Spinal cord (tissue), 10 donors: Measurements from ENCODE around the gene PPFIA2. TPM values are rescaled to one million over a fixed set of nuclear protein-coding genes. Genes with fewer than 3 reads are reported as not detected.

ENCODE experiments used
- DNase-seq, 6 donors: peaks; one replicate each; pipeline versions ENCODE4 v3.0.0 to v3.0.0-alpha.2; 2013 to 2015; ENCODE audit warnings: low spot score in 6 of 6, low read depth in 4 of 6
- H3K27ac ChIP-seq: one replicate; pipeline ENCODE4 v1.5.1; 2013; ENCODE audit warnings: low read depth, low read length, control low read depth
- H3K27me3 ChIP-seq: one replicate; pipeline ENCODE4 v1.6.1; 2013; ENCODE audit warnings: low read length; ENCODE audit not compliant: control insufficient read depth, insufficient read depth
- H3K36me3 ChIP-seq: one replicate; pipeline ENCODE4 v1.6.1; 2013; ENCODE audit warnings: low read length; ENCODE audit not compliant: control insufficient read depth, insufficient read depth
- H3K4me1 ChIP-seq: one replicate; pipeline ENCODE4 v1.6.1; 2013; ENCODE audit warnings: low read length; ENCODE audit not compliant: control insufficient read depth, insufficient read depth
- H3K4me3 ChIP-seq: one replicate; pipeline ENCODE4 v1.5.1; 2013; ENCODE audit warnings: low read depth, low read length, control low read depth
- H3K9me3 ChIP-seq: one replicate; pipeline ENCODE4 v1.6.1; 2013; ENCODE audit warnings: low read length; ENCODE audit not compliant: control insufficient read depth, insufficient read depth
- WGBS: methylation state at CpG from one replicate; pipeline ENCODE4 v1.1.5; 2013; ENCODE audit warnings: missing lambda C conversion rate; ENCODE audit not compliant: insufficient coverage; 5-methylcytosine and 5-hydroxymethylcytosine counted together
- polyA plus RNA-seq, 2 donors: library from polyadenylated mRNA; unstranded; fragments of 120-200 nt; gene quantifications; one replicate each; pipeline ENCODE4 v1.2.1, GENCODE V29; 2013; ENCODE audit not compliant: insufficient read length in 2 of 2
- total RNA-seq, 2 donors: library from RNA; depleted of rRNA in 1 of 2; stranded (reverse); fragments of 120-200 nt in 1 of 2; fragments of >200 nt in 1 of 2; gene quantifications; one replicate each; pipeline versions ENCODE4 v1.2.3 to v1.2.4, GENCODE V29; 2013 to 2014
- donor health status: healthy.

Gene PPFIA2
- total and polyA plus RNA-seq, 4 donors, result 24.5 to 75.3 (median 40.6) TPM

DNA sequence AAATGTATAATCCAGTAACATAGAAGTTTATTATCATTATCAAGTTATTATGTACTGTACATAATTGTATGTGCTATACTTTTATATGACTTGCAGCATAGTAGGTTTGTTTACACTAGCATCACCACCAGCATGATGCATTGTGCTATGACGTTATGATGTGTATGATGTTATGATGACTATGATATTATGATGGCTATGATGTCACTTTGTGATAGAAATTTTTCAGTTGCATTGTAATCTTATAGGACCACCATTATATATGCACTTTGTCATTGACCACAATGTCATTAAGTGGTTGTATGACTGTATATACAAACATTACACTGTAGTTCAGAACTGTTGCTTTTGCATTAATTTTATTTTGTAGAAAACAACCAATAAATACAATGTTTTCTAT is 173.4 kb downstream of the PPFIA2 start:
- Histone ChIP-seq H3K27ac (no peak overlapping the region), H3K4me3 (no peak overlapping the region), H3K27me3 (no peaks in the 10 kb centered on the region), H3K36me3 (no peaks in the 10 kb centered on the region), H3K4me1 (no peaks in the 10 kb centered on the region), H3K9me3 (no peaks in the 10 kb centered on the region)
- WGBS, result no CpG with 5 or more reads among the region's 1 CpG
- no peak for DNase-seq

DNA sequence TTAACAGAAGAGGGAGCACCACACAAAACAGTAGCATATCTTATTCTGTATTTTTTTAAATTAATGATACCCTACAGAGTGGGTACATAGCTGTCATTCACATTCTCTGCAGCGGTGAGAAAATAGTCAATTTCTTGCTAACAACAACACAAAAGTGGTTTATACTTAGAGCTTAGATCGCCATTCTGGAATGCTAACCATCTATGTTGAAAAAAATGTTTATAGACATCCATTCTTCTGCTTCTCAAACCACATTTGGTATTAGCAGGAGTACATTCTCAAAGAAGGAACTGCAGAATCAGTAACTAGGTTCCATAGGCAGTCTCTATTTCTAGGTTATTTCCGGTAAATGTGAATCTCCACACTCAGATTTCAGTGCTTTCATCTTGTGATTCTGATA is 185.9 kb downstream of the PPFIA2 start:
- WGBS, result no CpG with 5 or more reads among the region's 3 CpGs
- no peaks in the 10 kb centered on the region for H3K9me3 ChIP-seq

DNA sequence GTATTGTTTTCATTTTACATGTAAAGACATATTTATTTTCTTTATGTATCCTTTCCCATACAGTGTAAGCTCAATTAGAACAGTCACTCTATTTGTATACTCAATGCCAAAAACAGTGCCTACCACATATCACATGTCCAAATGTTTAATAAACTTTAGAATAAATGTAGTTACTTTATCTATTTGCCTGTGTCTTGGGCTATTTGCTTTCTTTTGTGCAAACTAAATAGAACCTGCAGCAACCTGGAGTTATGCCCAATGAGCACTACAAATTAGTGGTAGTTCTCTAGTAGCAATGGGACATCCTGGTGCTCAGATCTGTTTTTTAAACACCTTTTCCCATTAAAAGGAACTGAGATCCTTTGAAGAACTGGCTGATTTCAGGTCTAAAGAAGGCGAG is 186.7 kb downstream of the PPFIA2 start:
- WGBS, result no CpG with 5 or more reads among the region's 1 CpG
- no peaks in the 10 kb centered on the region for H3K9me3 ChIP-seq

More for the DNA sequence above, 185.9 kb downstream of the PPFIA2 start:
- no peak overlapping the region for H3K4me3 ChIP-seq
- no peak overlapping the region for H3K27ac ChIP-seq
- H3K27me3 ChIP-seq, result no peaks in the 10 kb centered on the region
- H3K4me1 ChIP-seq, result no peaks in the 10 kb centered on the region
- DNase-seq, result no peak
- no peaks in the 10 kb centered on the region for H3K36me3 ChIP-seq

DNA sequence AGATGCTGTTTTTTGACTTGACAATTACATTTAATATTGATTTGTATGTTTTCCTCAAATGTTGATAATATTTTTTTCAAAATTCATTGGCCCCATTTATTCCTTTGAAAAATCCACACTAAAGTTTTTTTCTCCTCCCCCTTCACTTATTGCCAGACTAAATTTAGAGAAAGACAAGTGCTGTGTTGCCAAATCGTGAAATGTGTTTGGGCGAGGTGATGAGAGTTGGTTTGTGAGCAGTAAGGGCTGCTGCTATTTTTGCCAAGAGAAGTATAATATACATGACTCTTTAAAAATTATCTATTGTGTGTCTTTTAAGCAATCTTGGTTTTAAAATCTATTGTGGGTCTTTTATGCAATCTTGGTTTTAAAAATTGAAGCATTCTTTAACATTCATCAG is 188.9 kb downstream of the PPFIA2 start:
- no peaks in the 10 kb centered on the region for H3K4me1 ChIP-seq
- no CpG with 5 or more reads among the region's 2 CpGs for WGBS
- no peak overlapping the region for H3K4me3 ChIP-seq
- H3K36me3 ChIP-seq, result no peaks in the 10 kb centered on the region
- no peaks in the 10 kb centered on the region for H3K9me3 ChIP-seq
- H3K27ac ChIP-seq, result no peak overlapping the region
- peak in 1 of 6 donors; percentile 53 for DNase-seq
- no peaks in the 10 kb centered on the region for H3K27me3 ChIP-seq

More for the DNA sequence above, 186.7 kb downstream of the PPFIA2 start:
- Histone ChIP-seq H3K27me3 (no peaks in the 10 kb centered on the region), H3K36me3 (no peaks in the 10 kb centered on the region), H3K4me1 (no peaks in the 10 kb centered on the region), H3K27ac (no peak overlapping the region), H3K4me3 (no peak overlapping the region)
- DNase-seq, result no peak

DNA sequence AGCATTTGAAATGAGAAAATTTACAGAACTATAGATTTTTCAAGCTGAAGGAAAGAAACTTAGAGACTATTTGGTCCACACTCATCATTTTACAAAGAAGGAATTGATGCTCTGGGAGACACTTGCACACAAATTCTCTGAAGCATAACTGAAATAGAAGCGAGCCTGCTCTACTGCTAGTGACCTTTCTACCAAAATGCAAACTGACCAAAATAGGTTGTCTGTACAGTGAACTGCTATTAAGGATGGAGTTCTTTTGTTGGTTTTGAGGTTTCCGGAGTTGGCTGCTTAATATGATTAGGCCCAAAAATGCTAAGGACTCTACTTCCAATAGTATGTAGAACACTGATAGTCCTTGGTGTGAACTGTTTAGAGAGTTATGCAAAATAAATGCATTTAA is 194.9 kb downstream of the PPFIA2 start:
- H3K36me3 ChIP-seq, result no peaks in the 10 kb centered on the region
- no peak overlapping the region for H3K4me3 ChIP-seq

DNA sequence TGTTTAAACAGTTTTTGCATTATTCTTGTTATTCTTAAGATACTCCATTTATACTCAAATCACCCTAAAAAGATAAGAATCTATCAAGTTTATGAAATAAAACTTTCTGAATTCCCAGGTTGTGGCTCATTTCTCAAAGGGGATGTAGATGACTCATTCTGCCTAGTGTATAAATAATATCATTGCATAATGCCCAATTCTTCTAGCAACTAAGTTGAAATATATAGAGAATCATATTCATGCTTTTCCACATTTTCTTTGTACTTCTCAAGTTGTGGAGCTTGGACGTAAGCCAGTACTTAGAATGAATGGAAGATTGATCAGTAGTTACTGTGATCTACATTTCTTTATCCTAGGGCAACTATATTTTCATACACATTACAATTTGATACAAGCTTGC is 201.1 kb downstream of the PPFIA2 start:
- no CpG with 5 or more reads among the region's 1 CpG for WGBS

More for the DNA sequence above, 194.9 kb downstream of the PPFIA2 start:
- Histone ChIP-seq H3K9me3 (no peaks in the 10 kb centered on the region), H3K27me3 (no peaks in the 10 kb centered on the region), H3K27ac (no peak overlapping the region), H3K4me1 (no peaks in the 10 kb centered on the region)
- no peak for DNase-seq
- no CpG with 5 or more reads among the region's 2 CpGs for WGBS

DNA sequence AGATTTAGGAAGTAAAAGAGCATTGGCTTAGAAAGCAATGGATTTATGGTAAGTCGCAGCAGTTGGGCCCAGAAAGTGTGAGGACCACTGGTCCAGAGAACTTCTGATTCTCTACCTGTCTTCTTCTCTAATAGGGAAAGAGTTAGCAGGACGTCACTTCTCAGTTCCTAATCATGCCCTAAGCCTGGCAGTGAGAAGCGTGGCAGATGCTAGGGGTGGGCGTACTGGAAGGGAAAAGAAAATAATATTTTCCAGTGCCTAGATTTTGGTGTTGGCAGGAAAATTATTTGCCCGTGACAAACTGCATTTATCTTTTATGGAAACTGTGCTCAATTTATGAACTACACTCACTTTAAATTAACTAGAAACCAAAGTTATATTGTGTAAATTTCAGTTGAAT is 212.3 kb downstream of the PPFIA2 start:
- Histone ChIP-seq H3K27me3 (no peaks in the 10 kb centered on the region), H3K4me1 (no peaks in the 10 kb centered on the region), H3K27ac (no peak overlapping the region), H3K9me3 (no peaks in the 10 kb centered on the region), H3K36me3 (no peaks in the 10 kb centered on the region), H3K4me3 (no peak overlapping the region)
- WGBS, result 100% methylated on average over 1 of the region's 5 CpGs
- DNase-seq, result no peak

More for the DNA sequence above, 201.1 kb downstream of the PPFIA2 start:
- no peaks in the 10 kb centered on the region for H3K27me3 ChIP-seq
- no peak for DNase-seq
- H3K4me3 ChIP-seq, result no peak overlapping the region
- peaks cover 1% of the 10 kb centered on the region for H3K9me3 ChIP-seq
- no peak overlapping the region for H3K27ac ChIP-seq
- no peaks in the 10 kb centered on the region for H3K36me3 ChIP-seq
- no peaks in the 10 kb centered on the region for H3K4me1 ChIP-seq

DNA sequence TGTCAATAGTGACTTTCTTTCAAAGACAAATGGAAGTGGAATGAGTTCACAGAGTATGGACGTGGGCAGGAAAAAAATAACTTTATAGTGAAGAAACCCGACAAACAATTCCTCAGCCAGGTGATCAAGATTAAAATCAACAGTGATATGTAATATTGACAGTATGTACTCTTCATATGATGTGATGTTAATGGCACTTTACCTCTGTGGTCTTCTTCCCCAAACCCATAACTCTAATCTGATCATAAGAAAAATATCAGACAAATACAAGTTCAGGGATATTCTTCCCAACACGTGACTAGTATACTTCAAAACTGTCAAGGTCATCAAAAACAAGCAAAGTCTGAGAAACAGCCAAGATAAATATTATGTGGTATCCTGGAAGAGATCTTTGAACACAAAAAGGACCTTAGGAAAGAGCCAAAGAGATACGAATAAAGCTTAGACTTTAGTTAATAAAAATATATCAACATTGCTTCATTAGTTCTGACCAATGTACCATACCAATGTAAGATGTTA is 215.5 kb downstream of the PPFIA2 start:
- H3K4me1 ChIP-seq, result no peaks in the 10 kb centered on the region
- no peaks in the 10 kb centered on the region for H3K9me3 ChIP-seq
- H3K27me3 ChIP-seq, result no peaks in the 10 kb centered on the region
- H3K4me3 ChIP-seq, result no peak overlapping the region
- DNase-seq, result no peak
- no peak overlapping the region for H3K27ac ChIP-seq
- no peaks in the 10 kb centered on the region for H3K36me3 ChIP-seq
- no CpG with 5 or more reads among the region's 4 CpGs for WGBS

DNA sequence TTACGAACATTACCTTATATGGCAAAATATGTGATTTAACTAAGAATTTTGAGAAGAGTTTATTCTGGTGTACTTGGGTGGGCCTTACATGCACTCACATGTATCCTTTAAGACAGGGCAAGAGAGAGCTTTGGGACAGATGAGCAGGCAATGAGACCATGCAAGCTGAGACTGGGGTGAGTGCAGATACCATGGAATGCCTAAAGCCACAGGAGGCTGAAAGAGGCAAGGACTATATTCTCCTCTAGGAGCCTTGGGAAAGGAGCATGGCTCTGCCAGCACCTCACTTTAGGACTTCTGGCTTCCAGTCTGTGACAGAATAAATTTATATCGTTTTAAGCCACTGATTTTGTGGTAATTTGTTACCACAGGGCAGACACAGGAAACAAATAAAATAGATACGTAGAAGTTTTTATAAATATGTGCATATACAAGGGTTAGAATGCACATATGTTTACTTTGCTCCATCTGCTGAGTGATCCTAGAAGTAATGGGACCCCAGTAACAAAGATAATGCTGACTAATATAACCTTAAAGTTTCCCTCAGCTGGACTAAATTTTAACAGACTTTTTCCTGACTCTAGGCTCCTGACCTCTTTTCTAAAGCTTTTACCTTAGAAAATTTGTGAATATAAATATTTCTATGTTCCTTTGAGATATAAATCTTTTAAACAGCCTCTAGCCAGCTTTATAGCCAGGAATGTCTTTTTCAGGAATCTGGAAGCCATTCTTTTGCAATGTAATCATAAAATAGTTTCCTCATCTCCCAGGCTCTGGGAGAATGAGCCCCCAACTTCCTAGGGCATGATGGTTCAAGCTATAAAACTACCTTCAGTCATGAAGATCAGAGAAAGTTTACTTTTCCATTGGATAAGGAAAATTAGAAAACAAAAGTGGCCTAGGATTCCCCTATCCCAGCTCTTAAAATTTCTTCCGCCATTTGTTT is 216.8 kb downstream of the PPFIA2 start:
- no peaks in the 10 kb centered on the region for H3K4me1 ChIP-seq
- no peak overlapping the region for H3K4me3 ChIP-seq
- no peaks in the 10 kb centered on the region for H3K27me3 ChIP-seq
- no peak overlapping the region for H3K27ac ChIP-seq
- DNase-seq, result no peak
- no peaks in the 10 kb centered on the region for H3K9me3 ChIP-seq
- no peaks in the 10 kb centered on the region for H3K36me3 ChIP-seq
- no CpG with 5 or more reads among the region's 4 CpGs for WGBS

DNA sequence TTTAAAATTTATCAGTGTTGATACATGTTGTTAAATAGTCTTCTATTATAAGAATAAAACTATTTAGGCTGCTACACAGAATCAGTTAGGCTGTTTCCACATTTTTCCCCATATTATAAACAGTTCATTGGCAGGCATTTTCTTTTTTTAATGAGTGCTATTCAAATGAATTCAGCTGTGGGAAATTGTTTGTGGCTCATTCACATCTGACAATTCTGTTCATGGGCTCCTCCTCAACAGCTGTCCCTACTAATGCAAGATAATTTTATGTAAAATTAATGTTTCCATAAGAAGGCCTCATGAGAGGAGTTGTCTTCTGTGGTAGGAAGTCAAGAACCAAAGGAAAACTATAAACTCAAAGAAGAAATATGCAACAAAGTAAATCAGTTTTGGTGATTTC is 218.0 kb downstream of the PPFIA2 start:
- DNase-seq, result peak in 2 of 6 donors; percentile 7 to 72
- H3K4me1 ChIP-seq, result no peaks in the 10 kb centered on the region

More for the DNA sequence above, 218.0 kb downstream of the PPFIA2 start:
- Histone ChIP-seq H3K9me3 (no peaks in the 10 kb centered on the region), H3K4me3 (no peak overlapping the region), H3K27me3 (no peaks in the 10 kb centered on the region), H3K27ac (no peak overlapping the region), H3K36me3 (no peaks in the 10 kb centered on the region)
